HG03432 (cell line): ENCODE data around the gene MRPL39.

Experiments
- ATAC-seq: cut with Tn5 transposase; IDR thresholded peaks from one replicate; pipeline ENCODE4 v1.9.1; 2021; ENCODE audit warnings: mild to moderate bottlenecking, moderate library complexity; ENCODE audit not compliant: unreplicated experiment

The MRPL39 gene

DNA sequence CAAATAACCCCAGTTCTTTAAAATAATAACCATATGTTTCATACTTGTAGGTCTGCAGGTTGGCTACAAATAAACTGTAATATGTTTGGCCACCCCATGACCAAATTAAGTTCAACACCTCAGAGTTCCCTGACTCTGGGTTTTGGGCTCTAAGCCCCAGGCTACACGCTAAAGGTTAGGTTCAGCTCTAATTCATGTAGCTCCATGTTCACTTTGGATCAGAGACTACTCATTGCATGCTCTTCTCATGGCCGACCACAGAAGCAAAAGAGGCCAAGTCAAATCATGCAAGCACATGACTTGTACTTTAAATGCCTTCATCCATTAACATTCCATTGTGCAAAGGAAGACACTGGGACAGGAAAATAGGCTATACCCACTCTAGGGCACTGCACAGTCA is 66.2 kb downstream of the MRPL39 start:
- no peak for ATAC-seq

DNA sequence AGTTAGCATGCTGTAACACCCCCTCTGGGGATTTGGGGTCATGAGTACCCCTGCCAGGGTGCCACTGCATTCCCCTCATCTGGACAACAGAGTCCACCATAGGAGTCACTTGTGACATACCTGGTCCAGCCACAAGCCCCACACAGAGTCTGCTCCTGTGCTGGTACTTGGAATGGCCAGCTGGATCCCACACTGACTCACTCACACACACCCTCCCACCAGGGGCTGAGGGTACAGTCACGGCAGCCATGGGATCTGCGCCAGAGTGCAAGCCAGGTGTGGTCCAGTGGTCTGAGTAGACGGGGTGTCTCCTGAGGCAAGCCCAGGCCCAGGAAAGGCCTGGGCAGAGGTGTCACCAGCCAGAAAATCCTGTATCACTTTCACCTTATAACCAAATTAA is 67.7 kb downstream of the MRPL39 start:
- no peak for ATAC-seq

DNA sequence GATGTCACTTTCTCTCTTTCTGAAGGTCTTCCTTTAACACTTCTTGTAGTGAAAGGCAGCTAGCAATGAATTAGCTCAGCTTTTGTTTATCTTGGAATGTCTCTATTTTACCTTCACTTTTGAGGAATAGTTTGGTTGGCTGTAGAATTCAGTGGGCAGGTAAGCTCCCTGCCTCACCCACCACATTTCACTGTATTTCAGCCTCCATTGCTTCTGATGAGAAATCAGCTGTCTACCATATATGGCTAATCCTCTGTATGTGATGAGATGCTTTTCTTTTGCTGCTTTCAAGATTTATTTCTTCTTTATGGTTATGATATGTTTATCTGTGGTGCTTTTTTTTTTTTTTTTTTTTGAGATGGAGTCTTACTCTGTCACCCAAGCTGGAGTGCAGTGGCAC is 70.1 kb downstream of the MRPL39 start:
- no peak for ATAC-seq

DNA sequence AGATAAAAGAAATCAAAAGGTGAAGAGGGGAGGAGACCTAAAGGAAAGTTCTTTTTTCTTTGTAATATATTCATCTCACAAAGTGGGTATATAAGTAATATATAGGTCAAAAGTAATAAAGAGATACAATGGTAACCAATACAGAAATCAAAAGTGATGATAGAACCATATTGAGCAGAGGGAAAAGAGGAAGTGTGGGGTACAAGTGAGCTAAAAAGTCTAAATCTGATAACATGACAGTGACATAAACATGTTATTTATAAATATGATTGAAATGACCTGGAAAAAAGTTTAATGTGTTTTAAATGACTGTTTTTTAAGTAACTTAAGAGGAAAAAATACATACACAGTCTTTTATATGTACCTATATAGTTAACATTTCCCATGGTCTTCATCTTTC is 70.5 kb downstream of the MRPL39 start:
- no peak for ATAC-seq

DNA sequence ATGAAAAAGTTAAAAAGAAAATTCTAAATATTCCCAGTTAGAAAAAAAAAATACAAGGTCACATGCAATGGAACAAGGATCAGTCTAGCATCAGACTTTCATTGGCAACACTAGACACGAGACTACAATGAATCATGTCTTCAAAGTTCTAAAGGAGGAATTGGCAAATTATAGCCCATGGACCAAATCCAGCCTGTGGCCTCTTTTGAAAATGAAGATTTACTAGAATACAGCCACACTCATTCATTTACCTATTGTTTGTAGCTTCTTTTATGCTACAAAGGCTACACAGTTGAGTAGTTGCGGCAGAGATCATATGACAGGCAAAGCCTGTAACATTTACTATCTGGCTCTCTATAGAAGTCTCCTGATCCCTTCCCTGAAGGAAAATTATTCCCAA is 71.4 kb downstream of the MRPL39 start:
- no peak for ATAC-seq
